ENCODE data around the gene GPR143.

GPR143 gene

DNA sequence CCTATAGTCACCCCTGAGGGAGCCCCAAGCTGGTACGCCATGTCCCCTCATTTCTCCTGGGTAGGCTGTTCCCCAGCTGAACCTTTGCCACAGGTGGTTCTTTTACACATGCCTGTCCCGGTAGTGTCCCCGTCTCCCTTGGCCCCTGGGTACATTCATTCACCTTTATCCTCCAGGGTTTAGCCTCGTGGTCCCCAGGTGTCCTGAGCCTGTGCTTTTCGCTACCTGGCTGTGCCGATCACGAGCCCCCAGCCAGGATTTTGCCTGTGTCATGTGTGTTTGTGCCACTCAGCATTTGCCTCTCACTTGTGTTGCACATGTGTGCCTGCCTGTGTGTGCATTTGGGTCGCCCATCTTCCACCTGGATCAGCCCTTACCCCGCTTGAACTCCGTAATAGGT lies 57.6 kb downstream of the GPR143 start:
- DNase-seq = no peak
- no peaks in the 10 kb centered on the region for H3K4me1 ChIP-seq
- H3K9me3 ChIP-seq = no peaks in the 10 kb centered on the region
- H3K36me3 ChIP-seq = peaks cover 19% of the 10 kb centered on the region
- H3K27me3 ChIP-seq = no peaks in the 10 kb centered on the region
- no peak overlapping the region for H3K4me3 ChIP-seq (ENCODE audit: low read depth, low read length)
- TF ChIP-seq, protein P1, sequence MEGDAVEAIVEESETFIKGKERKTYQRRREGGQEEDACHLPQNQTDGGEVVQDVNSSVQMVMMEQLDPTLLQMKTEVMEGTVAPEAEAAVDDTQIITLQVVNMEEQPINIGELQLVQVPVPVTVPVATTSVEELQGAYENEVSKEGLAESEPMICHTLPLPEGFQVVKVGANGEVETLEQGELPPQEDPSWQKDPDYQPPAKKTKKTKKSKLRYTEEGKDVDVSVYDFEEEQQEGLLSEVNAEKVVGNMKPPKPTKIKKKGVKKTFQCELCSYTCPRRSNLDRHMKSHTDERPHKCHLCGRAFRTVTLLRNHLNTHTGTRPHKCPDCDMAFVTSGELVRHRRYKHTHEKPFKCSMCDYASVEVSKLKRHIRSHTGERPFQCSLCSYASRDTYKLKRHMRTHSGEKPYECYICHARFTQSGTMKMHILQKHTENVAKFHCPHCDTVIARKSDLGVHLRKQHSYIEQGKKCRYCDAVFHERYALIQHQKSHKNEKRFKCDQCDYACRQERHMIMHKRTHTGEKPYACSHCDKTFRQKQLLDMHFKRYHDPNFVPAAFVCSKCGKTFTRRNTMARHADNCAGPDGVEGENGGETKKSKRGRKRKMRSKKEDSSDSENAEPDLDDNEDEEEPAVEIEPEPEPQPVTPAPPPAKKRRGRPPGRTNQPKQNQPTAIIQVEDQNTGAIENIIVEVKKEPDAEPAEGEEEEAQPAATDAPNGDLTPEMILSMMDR (IDR thresholded peaks at IDR 0.05; ENCODE audit: low read depth, low read length) = no peak

DNA sequence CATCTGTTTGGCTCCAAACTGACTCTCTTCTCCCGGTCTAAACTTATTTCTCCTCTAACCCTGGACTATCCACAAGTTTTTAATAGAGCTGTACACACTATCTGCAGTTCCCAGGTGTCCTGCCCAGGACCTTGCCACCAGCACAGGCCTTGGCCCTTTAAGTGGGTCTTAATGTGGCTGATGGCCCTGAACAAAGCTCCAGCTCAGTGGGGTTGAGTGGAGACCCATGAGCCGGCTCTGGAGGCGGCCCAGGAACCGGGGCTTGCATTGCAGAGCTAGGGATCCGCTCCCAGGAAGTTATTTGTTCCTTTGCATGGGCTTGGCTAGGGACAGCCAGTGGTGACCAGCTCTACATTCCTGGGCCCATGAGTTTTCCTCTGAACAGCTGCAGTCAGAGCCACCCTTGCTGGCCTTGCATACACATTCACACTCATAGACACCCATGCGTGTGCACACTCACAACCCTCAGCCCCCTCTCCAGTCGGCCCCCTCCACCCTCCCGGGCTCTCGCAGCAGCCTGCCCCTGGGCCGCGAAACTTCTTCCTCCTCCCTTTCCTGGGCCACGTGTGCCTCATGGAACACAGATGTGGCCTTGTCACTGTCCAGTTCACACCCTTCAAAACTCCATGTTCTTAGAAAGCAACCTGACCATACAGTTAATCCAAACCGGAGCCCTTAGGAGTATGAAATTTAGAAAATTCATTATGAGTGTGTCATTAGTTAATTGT lies 58.2 kb downstream of the GPR143 start:
- Histone ChIP-seq H3K4me1 (no peaks in the 10 kb centered on the region), H3K4me3 (ENCODE audit: low read depth, low read length) (no peak overlapping the region), H3K27me3 (no peaks in the 10 kb centered on the region), H3K36me3 (peaks cover 15% of the 10 kb centered on the region), H3K9me3 (no peaks in the 10 kb centered on the region)
- TF ChIP-seq, protein P1 (IDR thresholded peaks at IDR 0.05; ENCODE audit: low read depth, low read length) = no peak
- no peak for DNase-seq

- no peaks in the 10 kb centered on the region for H3K27me3 ChIP-seq
- H3K4me1 ChIP-seq = no peaks in the 10 kb centered on the region
- H3K36me3 ChIP-seq = peaks cover 9% of the 10 kb centered on the region
- no peak for DNase-seq
- no peaks in the 10 kb centered on the region for H3K9me3 ChIP-seq
- H3K4me3 ChIP-seq (ENCODE audit: low read depth, low read length) = no peak overlapping the region
- TF ChIP-seq, protein P1 (IDR thresholded peaks at IDR 0.05; ENCODE audit: low read depth, low read length) = no peak
Observed at GRCh38 chrX:9706421-9706820, 59.2 kb downstream of the GPR143 start.

GRCh38 chrX:9704876-9705465 lies 60.7 kb downstream of the GPR143 start:
- H3K9me3 ChIP-seq = no peaks in the 10 kb centered on the region
- TF ChIP-seq, protein P1 (IDR thresholded peaks at IDR 0.05; ENCODE audit: low read depth, low read length) = no peak
- no peaks in the 10 kb centered on the region for H3K27me3 ChIP-seq
- peaks cover 7% of the 10 kb centered on the region for H3K36me3 ChIP-seq
- no peak for DNase-seq
- H3K4me3 ChIP-seq (ENCODE audit: low read depth, low read length) = no peak overlapping the region
- no peaks in the 10 kb centered on the region for H3K4me1 ChIP-seq

GRCh38 chrX:9703406-9703805 lies 62.2 kb downstream of the GPR143 start:
- no peaks in the 10 kb centered on the region for H3K4me1 ChIP-seq
- no peaks in the 10 kb centered on the region for H3K9me3 ChIP-seq
- H3K27me3 ChIP-seq = no peaks in the 10 kb centered on the region
- H3K4me3 ChIP-seq (ENCODE audit: low read depth, low read length) = no peak overlapping the region
- TF ChIP-seq, protein P1 (IDR thresholded peaks at IDR 0.05; ENCODE audit: low read depth, low read length) = no peak
- no peak for DNase-seq
- H3K36me3 ChIP-seq = no peaks in the 10 kb centered on the region; the same call in 1 of the 2 replicates

- H3K4me3 ChIP-seq (ENCODE audit: low read depth, low read length) = no peak overlapping the region
- no peaks in the 10 kb centered on the region for H3K27me3 ChIP-seq
- DNase-seq = no peak
- H3K36me3 ChIP-seq = no peaks in the 10 kb centered on the region; the same call in 1 of the 2 replicates
- TF ChIP-seq, protein P1 (IDR thresholded peaks at IDR 0.05; ENCODE audit: low read depth, low read length) = no peak; the same call in 1 of the 2 replicates
- H3K4me1 ChIP-seq = no peaks in the 10 kb centered on the region
- no peaks in the 10 kb centered on the region for H3K9me3 ChIP-seq
Observed at GRCh38 chrX:9701790-9702189, 63.9 kb downstream of the GPR143 start.

Measured in BE2C (cell line).